ENCODE measurements around the gene TIAM1. TPM values are rescaled to one million over a fixed set of nuclear protein-coding genes. Genes with fewer than 3 reads are reported as not detected.

TIAM1 gene
- total RNA-seq, 2 experiments from 2014 or later = 15.0 to 25.1 TPM

DNA sequence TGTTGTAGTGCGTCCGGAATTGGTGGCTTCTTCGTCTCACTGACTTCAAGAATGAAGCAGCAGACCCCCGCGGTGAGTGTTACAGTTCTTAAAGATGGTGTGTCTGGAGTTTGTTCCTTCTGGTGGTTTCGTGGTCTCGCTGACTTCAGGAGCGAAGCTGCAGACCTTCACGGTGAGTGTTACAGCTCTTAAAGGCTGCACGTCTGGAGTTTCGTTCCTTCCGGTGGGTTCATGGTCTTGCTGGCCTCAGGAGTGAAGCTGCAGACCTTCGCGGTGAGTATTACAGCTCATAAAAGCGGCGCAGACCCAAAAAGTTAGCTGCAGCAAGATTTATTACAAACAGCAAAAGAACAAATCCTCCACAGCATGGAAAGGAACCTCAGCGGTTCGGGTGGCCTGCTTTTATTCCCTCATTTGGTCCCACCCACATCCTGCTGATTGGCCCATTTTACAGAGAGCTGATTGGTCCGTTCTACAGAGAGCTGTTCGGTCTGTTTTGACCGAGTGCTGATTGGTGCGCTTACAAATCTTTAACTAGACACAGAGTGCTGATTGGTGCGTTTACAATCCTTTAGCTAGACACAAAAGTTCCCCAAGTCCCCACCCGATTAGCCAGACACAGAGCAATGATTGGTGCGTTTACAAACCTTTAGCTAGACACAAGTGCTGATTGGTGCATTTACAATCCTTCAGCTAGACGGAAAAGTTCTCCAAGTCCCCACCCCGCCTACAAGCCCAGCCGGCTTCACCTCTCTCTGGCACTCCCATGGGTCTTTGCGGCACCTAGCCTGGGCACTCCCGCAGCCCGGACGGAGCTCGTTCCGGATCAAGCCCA lies 256.2 kb downstream of the TIAM1 start:
- no peak overlapping the region for H3K4me3 ChIP-seq (ENCODE audit: low read depth, low read length, poor library complexity, severe bottlenecking)
- no peak overlapping the region for H3K27ac ChIP-seq (ENCODE audit: low read depth, low read length, poor library complexity, severe bottlenecking)
- no peaks in the 10 kb centered on the region; the same call in 1 of the 2 replicates for H3K9me2 ChIP-seq (ENCODE audit: insufficient read depth, low read length)
- ChIA-PET CTCF (ENCODE audit: unreplicated experiment) (interaction anchor here (0.7 kb wide), 1 partner anchor 254 kb away, joined by 3 read pairs; no protein-coding TSS in a partner anchor), POLR2A (interaction anchor here (1.2 kb wide), 1 partner anchor 1047 kb away, joined by 3 read pairs; no protein-coding TSS in a partner anchor)
- no peak overlapping the region for H2AFZ ChIP-seq (ENCODE audit: low read length)
- H3K9me3 ChIP-seq (ENCODE audit: low read length) = no peaks in the 10 kb centered on the region
- H3K4me2 ChIP-seq (ENCODE audit: low read length) = no peak overlapping the region
- no peaks in the 10 kb centered on the region for H3K79me2 ChIP-seq (ENCODE audit: insufficient read depth, low read depth, low read length)
- H4K20me1 ChIP-seq (ENCODE audit: insufficient read depth, low read length) = no peaks in the 10 kb centered on the region
- intact Hi-C loops (cut with micrococcal nuclease; ENCODE audit: unreplicated experiment) = loop anchor here (2.0 kb wide), 1 partner anchor 257 kb away; no protein-coding TSS in a partner anchor
- no peaks in the 10 kb centered on the region for H3K4me1 ChIP-seq (ENCODE audit: insufficient read depth, low read length, poor library complexity, severe bottlenecking)
- H3K36me3 ChIP-seq (ENCODE audit: insufficient read depth, low read length) = no peaks in the 10 kb centered on the region
- TF ChIP-seq, protein P1, sequence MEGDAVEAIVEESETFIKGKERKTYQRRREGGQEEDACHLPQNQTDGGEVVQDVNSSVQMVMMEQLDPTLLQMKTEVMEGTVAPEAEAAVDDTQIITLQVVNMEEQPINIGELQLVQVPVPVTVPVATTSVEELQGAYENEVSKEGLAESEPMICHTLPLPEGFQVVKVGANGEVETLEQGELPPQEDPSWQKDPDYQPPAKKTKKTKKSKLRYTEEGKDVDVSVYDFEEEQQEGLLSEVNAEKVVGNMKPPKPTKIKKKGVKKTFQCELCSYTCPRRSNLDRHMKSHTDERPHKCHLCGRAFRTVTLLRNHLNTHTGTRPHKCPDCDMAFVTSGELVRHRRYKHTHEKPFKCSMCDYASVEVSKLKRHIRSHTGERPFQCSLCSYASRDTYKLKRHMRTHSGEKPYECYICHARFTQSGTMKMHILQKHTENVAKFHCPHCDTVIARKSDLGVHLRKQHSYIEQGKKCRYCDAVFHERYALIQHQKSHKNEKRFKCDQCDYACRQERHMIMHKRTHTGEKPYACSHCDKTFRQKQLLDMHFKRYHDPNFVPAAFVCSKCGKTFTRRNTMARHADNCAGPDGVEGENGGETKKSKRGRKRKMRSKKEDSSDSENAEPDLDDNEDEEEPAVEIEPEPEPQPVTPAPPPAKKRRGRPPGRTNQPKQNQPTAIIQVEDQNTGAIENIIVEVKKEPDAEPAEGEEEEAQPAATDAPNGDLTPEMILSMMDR (conservative IDR thresholded peaks at IDR 0.05; ENCODE audit: low read length) = no peak
- TF ChIP-seq EZH2phosphoT487 (IDR thresholded peaks at IDR 0.05; ENCODE audit: borderline replicate concordance, low read depth, low read length) = no peak
- no peak for DNase-seq (ENCODE audit: low spot score)
- BruUV-seq (replicated peaks) = no TSS peak

DNA sequence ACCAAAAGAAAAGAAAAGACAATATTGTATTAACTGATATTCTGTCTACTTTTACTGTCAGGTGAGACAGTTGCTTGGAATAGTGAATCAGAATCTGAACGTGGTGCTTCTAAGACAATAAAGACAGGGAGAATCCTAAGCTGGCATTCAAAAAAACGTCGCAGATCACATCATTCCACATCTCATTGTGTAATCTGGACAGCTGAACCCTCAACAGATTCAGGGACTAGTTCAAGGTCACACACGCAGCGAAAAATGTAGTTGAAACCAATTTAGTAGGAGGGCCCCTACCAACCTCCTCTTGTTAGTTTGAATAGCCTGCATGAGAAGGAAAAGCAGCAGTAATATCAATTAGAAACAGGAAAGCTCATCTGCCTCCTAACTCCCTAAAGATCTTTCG lies 259.4 kb downstream of the TIAM1 start:
- DNase-seq (ENCODE audit: low spot score) = no peak
- Histone ChIP-seq H3K4me3 (ENCODE audit: low read depth, low read length, poor library complexity, severe bottlenecking) (no peak overlapping the region), H3K9me3 (ENCODE audit: low read length) (no peaks in the 10 kb centered on the region), H3K36me3 (ENCODE audit: insufficient read depth, low read length) (no peaks in the 10 kb centered on the region), H3K79me2 (ENCODE audit: insufficient read depth, low read depth, low read length) (no peaks in the 10 kb centered on the region), H4K20me1 (ENCODE audit: insufficient read depth, low read length) (no peaks in the 10 kb centered on the region), H3K4me1 (ENCODE audit: insufficient read depth, low read length, poor library complexity, severe bottlenecking) (no peaks in the 10 kb centered on the region), H3K27ac (ENCODE audit: low read depth, low read length, poor library complexity, severe bottlenecking) (no peak overlapping the region), H3K4me2 (ENCODE audit: low read length) (no peak overlapping the region), H2AFZ (ENCODE audit: low read length) (no peak overlapping the region), H3K9me2 (ENCODE audit: insufficient read depth, low read length) (no peaks in the 10 kb centered on the region)
- CTCF ChIA-PET (ENCODE audit: unreplicated experiment) = no interaction called here
- BruUV-seq (replicated peaks) = no TSS peak
- POLR2A ChIA-PET = interaction anchor here (0.6 kb wide), 1 partner anchor 364 kb away, joined by 3 read pairs; no protein-coding TSS in a partner anchor
- intact Hi-C loops (cut with micrococcal nuclease; ENCODE audit: unreplicated experiment) = no loop called here
- TF ChIP-seq EZH2phosphoT487 (IDR thresholded peaks at IDR 0.05; ENCODE audit: borderline replicate concordance, low read depth, low read length) = no peak
- TF ChIP-seq, protein P1 (conservative IDR thresholded peaks at IDR 0.05; ENCODE audit: low read length) = no peak

DNA sequence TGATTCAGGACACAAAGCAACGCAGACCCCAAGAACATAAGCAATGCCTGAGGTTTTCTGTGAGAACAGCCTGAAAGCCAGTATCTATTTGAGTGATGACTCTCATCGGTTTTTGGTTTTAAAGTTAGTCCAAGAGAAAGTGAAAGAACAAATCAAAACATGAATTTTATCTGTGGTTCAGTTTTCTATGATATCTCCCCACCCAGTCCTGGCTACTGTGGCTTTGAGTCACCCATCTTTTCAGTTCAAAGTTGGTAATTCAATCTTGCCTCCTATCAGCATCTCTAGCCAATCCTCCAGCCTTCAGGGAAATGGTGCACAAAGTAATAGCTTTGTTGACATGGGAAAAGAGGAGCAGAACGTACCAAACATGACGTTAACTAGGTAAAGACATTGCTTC lies 265.3 kb downstream of the TIAM1 start:
- ChIA-PET CTCF (ENCODE audit: unreplicated experiment) (no interaction called here), POLR2A (no interaction called here)
- Histone ChIP-seq H3K4me1 (ENCODE audit: insufficient read depth, low read length, poor library complexity, severe bottlenecking) (no peaks in the 10 kb centered on the region), H4K20me1 (ENCODE audit: insufficient read depth, low read length) (no peaks in the 10 kb centered on the region), H3K4me2 (ENCODE audit: low read length) (no peak overlapping the region), H2AFZ (ENCODE audit: low read length) (no peak overlapping the region), H3K4me3 (ENCODE audit: low read depth, low read length, poor library complexity, severe bottlenecking) (no peak overlapping the region), H3K9me2 (ENCODE audit: insufficient read depth, low read length) (no peaks in the 10 kb centered on the region), H3K9me3 (ENCODE audit: low read length) (no peaks in the 10 kb centered on the region), H3K79me2 (ENCODE audit: insufficient read depth, low read depth, low read length) (no peaks in the 10 kb centered on the region), H3K36me3 (ENCODE audit: insufficient read depth, low read length) (no peaks in the 10 kb centered on the region), H3K27ac (ENCODE audit: low read depth, low read length, poor library complexity, severe bottlenecking) (no peak overlapping the region)
- no peak for DNase-seq (ENCODE audit: low spot score)
- intact Hi-C loops (cut with micrococcal nuclease; ENCODE audit: unreplicated experiment) = no loop called here
- no TSS peak for BruUV-seq (replicated peaks)
- no peak for TF ChIP-seq EZH2phosphoT487 (IDR thresholded peaks at IDR 0.05; ENCODE audit: borderline replicate concordance, low read depth, low read length)
- TF ChIP-seq, protein P1 (conservative IDR thresholded peaks at IDR 0.05; ENCODE audit: low read length) = no peak
